NCI-H226 (cell line): ENCODE measurements around the gene PLS1.
A peak's percentile ranks its signal among the peaks of the same experiment; 100 is the strongest.
"Not testable (repeated sequence)": the region's sequence is repeated elsewhere in the genome, so short reads cannot be mapped to it uniquely, and the experiment has no call there.

Experiments
- DNase-seq: peaks from one replicate; pipeline ENCODE4 v3.0.0-alpha.2; 2015

The PLS1 gene

GRCh38 chr3:142706321-142707127 is 110.3 kb downstream of the PLS1 start:
- no peak for DNase-seq

- no peak for DNase-seq
Observed at GRCh38 chr3:142709207-142709606, 113.0 kb downstream of the PLS1 start.

GRCh38 chr3:142714882-142715281 is 118.7 kb downstream of the PLS1 start:
- not testable (repeated sequence) for DNase-seq

- DNase-seq = no peak
Observed at GRCh38 chr3:142716102-142716501, 119.9 kb downstream of the PLS1 start.

GRCh38 chr3:142723665-142723967 is 127.4 kb downstream of the PLS1 start:
- no peak for DNase-seq

- DNase-seq = peak; percentile 60
Observed at GRCh38 chr3:142723968-142724681, 127.9 kb downstream of the PLS1 start, which contains the start of gene TRPC1. Gene TRPC1 (plus strand): TSS chr3:142724034. CDS start chr3:142724560, 526 bp downstream.

GRCh38 chr3:142724682-142725356 is 128.6 kb downstream of the PLS1 start:
- peak; percentile 54 for DNase-seq

GRCh38 chr3:142725357-142725739 is 129.2 kb downstream of the PLS1 start:
- no peak for DNase-seq

- no peak for DNase-seq
Observed at GRCh38 chr3:142726017-142726416, 129.8 kb downstream of the PLS1 start.

- DNase-seq = no peak
Observed at GRCh38 chr3:142732066-142732465, 135.9 kb downstream of the PLS1 start.

GRCh38 chr3:142734834-142735233 is 138.6 kb downstream of the PLS1 start:
- no peak for DNase-seq

- DNase-seq = no peak
Observed at GRCh38 chr3:142735462-142735861, 139.3 kb downstream of the PLS1 start.

GRCh38 chr3:142738396-142738795 is 142.2 kb downstream of the PLS1 start:
- DNase-seq = no peak

- no peak for DNase-seq
Observed at GRCh38 chr3:142746646-142747045, 150.5 kb downstream of the PLS1 start.

GRCh38 chr3:142750531-142750930 is 154.3 kb downstream of the PLS1 start:
- DNase-seq = not testable (repeated sequence)

- not testable (repeated sequence) for DNase-seq
Observed at GRCh38 chr3:142752605-142753004, 156.4 kb downstream of the PLS1 start.

GRCh38 chr3:142754494-142754893 is 158.3 kb downstream of the PLS1 start:
- no peak for DNase-seq
